Endothelial cell of umbilical vein (primary cell): ENCODE results near the gene CLEC2B. TPM values are rescaled to one million over a fixed set of nuclear protein-coding genes. Genes with fewer than 3 reads are reported as not detected.

Experiments used
- BruUV-seq: library from RNA; stranded (reverse); fragments of 400-500 nt; replicated peaks from 2 replicates; lab custom pipeline; 2021; lab: Mats Ljungman, UMichigan
- CTCF ChIA-PET: fragments of 300-600, 350-600 bp; sonication (Branson Sonifier 250); formaldehyde crosslinking; loops from one replicate; lab custom pipeline; 2021; ENCODE audit warnings: antibody characterized with exemption, inconsistent platforms; lab: Charles Lee
- POLR2A ChIA-PET: fragments of 300-600, 350-600 bp; sonication (Branson Sonifier 250); formaldehyde crosslinking; loops from one replicate; lab custom pipeline; 2021; ENCODE audit warnings: antibody characterized with exemption, inconsistent platforms; lab: Charles Lee
- DNase-seq: peaks from one replicate; pipeline ENCODE4 v3.0.0-alpha.2; 2011; ENCODE audit warnings: low read depth, low spot score
- FAIRE-seq: peaks from 2 replicates; lab custom pipeline; 2011; peaks lifted over from hg19 to GRCh38; lab: Jason Lieb, UNC
- H2AFZ ChIP-seq: 2 replicates; pipeline ENCODE4 v1.6.0; 2012; ENCODE audit warnings: low read depth, low read length, control low read depth, inconsistent platforms
- H3K27ac ChIP-seq: 2 replicates; pipeline ENCODE4 v1.5.1; 2011; ENCODE audit warnings: low read depth, mild to moderate bottlenecking, control low read depth, low read length, moderate library complexity; ENCODE audit not compliant: insufficient read depth
- H3K27me3 ChIP-seq, 2 experiments: 2 replicates each; pipeline versions ENCODE4 v1.6.0 to v1.6.1; 2011; ENCODE audit warnings: low read length in 2 of 2, mixed read lengths in 1 of 2; ENCODE audit not compliant: control insufficient read depth in 2 of 2, insufficient read depth in 2 of 2
- H3K36me3 ChIP-seq, 2 experiments: 2 replicates in 1 of 2; 3 replicates in 1 of 2; pipeline ENCODE4 v1.5.1; 2011; ENCODE audit warnings: low read length in 2 of 2, mild to moderate bottlenecking in 1 of 2, moderate library complexity in 1 of 2; ENCODE audit not compliant: control insufficient read depth in 2 of 2, insufficient read depth in 2 of 2; ENCODE audit errors: extremely low read depth in 1 of 2
- H3K4me1 ChIP-seq: 3 replicates; pipeline ENCODE4 v1.5.1; 2011; ENCODE audit warnings: mild to moderate bottlenecking, low read length; ENCODE audit not compliant: control insufficient read depth, insufficient read depth; ENCODE audit errors: extremely low read depth
- H3K4me2 ChIP-seq: 2 replicates; pipeline ENCODE4 v1.6.1; 2011; ENCODE audit warnings: low read length, control low read depth, mixed read lengths; ENCODE audit not compliant: insufficient read depth
- H3K4me3 ChIP-seq, 3 experiments: fragments of 200-600 bp in 1 of 3; sonication (generic), shearing (Covaris generic) in 1 of 3; replicated peaks in 1 of 3; 2 replicates each; pipeline ENCODE4 v1.5.1; 2011 to 2016; ENCODE audit warnings: control low read depth in 3 of 3, low read length in 3 of 3, mild to moderate bottlenecking in 2 of 3, inconsistent platforms in 1 of 3, low read depth in 1 of 3, moderate library complexity in 1 of 3; ENCODE audit not compliant: insufficient read depth in 1 of 3
- H3K79me2 ChIP-seq: 2 replicates; pipeline ENCODE4 v1.6.0; 2012; ENCODE audit warnings: low read length, inconsistent platforms; ENCODE audit not compliant: control insufficient read depth, insufficient read depth
- H3K9ac ChIP-seq: replicated peaks from 2 replicates; pipeline ENCODE3; 2011; ENCODE audit warnings: low read length, control low read depth; ENCODE audit not compliant: insufficient read depth; ENCODE audit errors: extremely low read depth
- H3K9me1 ChIP-seq: replicated peaks from 3 replicates; pipeline ENCODE4 v1.6.0; 2011; ENCODE audit warnings: mild to moderate bottlenecking, low read length; ENCODE audit not compliant: control insufficient read depth, insufficient read depth; ENCODE audit errors: extremely low read depth
- H3K9me3 ChIP-seq: replicated peaks from 2 replicates; pipeline ENCODE4 v1.5.1; 2012; ENCODE audit warnings: low read length, inconsistent platforms; ENCODE audit not compliant: control insufficient read depth, insufficient read depth
- H4K20me1 ChIP-seq: replicated peaks from 2 replicates; pipeline ENCODE3; 2011; ENCODE audit warnings: mild to moderate bottlenecking, low read length; ENCODE audit not compliant: control insufficient read depth, insufficient read depth; ENCODE audit errors: extremely low read depth
- EZH2 ChIP-seq: IDR thresholded peaks from 2 replicates; pipeline ENCODE4 v1.6.1; 2012; ENCODE audit warnings: borderline replicate concordance, low read depth, mild to moderate bottlenecking, moderate library complexity, low read length, inconsistent platforms; ENCODE audit not compliant: severe bottlenecking
- FOS ChIP-seq: IDR thresholded peaks from 2 replicates; pipeline ENCODE4 v1.6.1; 2011; ENCODE audit warnings: mild to moderate bottlenecking, low read length, moderate library complexity, borderline replicate concordance; ENCODE audit not compliant: insufficient read depth
- GATA2 ChIP-seq: IDR thresholded peaks from 2 replicates; pipeline ENCODE4 v1.7.0; 2011; ENCODE audit warnings: low read depth, mild to moderate bottlenecking, moderate library complexity, mixed read lengths, low read length; ENCODE audit not compliant: insufficient read length, insufficient read depth
- JUN ChIP-seq: IDR thresholded peaks from 2 replicates; pipeline ENCODE4 v1.6.1; 2011; ENCODE audit warnings: borderline replicate concordance, low read depth; ENCODE audit not compliant: insufficient read length, insufficient read depth
- MYC ChIP-seq: IDR thresholded peaks from one replicate; pipeline ENCODE4 v1.6.1; 2011; ENCODE audit warnings: mild to moderate bottlenecking, low read depth, low read length
- POLR2A ChIP-seq: IDR thresholded peaks from 2 replicates; pipeline ENCODE4 v1.6.1; 2012; ENCODE audit warnings: low read depth, mild to moderate bottlenecking, control low read depth, low read length
- POLR2AphosphoS5 ChIP-seq: IDR thresholded peaks from 2 replicates; pipeline ENCODE4 v1.6.1; 2012; ENCODE audit warnings: low read depth, mild to moderate bottlenecking, control low read depth, low read length, moderate library complexity; ENCODE audit not compliant: insufficient read depth
- dilution Hi-C: fragments of 300-500 bp; cut with MboI; formaldehyde crosslinking; loops from one replicate; pipeline ENCODE4 v1.15.0; 2019; ENCODE audit warnings: low sequenced_read_pairs; ENCODE audit not compliant: extremely low pct_ligation_motif_present
- intact Hi-C: fragments of 100-400 bp; cut with micrococcal nuclease; formaldehyde crosslinking; loops from one replicate; pipeline ENCODE4 v1.10.0; 2022
- polyA plus RNA-seq, 4 experiments: library from polyadenylated mRNA; depleted of rRNA in 3 of 4; stranded (reverse) in 3 of 4; unstranded in 1 of 4; fragments of >200 nt; gene quantifications; 2 replicates each; pipeline versions ENCODE4 v1.2.1 to v1.2.3, GENCODE V29; 2011 to 2012; ENCODE audit warnings: missing spikeins in 1 of 4
- total RNA-seq: library from RNA; stranded (reverse); gene quantifications from 2 replicates; pipeline ENCODE4 v1.2.3, GENCODE V29; 2021
- TF ChIP-seq, protein P1 (sequence below), 2 donors: IDR thresholded peaks; 1 replicate in 1 of 2; 2 replicates in 1 of 2; pipeline ENCODE4 v1.5.1; 2011; ENCODE audit warnings: low read length in 2 of 2, mild to moderate bottlenecking in 2 of 2, moderate library complexity in 2 of 2, control low read depth in 1 of 2, inconsistent platforms in 1 of 2, low read depth in 1 of 2; ENCODE audit not compliant: insufficient read depth in 1 of 2; ENCODE audit errors: extremely low read depth in 1 of 2
- TF ChIP-seq, protein P2 (sequence below): IDR thresholded peaks from 2 replicates; pipeline ENCODE4 v1.6.1; 2011; ENCODE audit not compliant: insufficient read depth, insufficient read length

Gene CLEC2B
- total and polyA plus RNA-seq, 2 donors (not counting 3 experiments of a cell fraction or from before 2014, with no cell fraction given): 6.7 to 18.3 TPM

DNA sequence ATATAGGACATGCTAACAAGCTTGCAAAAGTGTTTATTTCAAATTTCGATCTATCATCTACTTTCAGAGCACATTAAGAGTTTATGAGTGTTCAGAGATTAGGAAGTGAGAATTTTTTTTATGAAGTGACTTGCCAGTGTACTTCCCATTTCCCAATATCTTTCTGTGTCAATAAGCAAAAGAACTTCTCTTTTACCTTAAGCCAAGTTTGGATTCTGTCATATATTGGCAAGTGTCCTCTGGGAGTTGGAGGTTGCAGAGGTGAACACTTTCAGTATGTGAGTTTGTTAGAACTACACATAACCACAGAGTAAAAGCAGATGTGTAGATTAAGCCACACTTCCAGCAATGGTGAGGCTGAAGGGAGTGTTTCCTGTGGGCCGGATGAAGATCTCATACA is 58.5 kb downstream of the CLEC2B start:
- DNase-seq (no peak), FAIRE-seq (no peak)
- Histone ChIP-seq H2AFZ (peak overlapping the region; percentile 11), H3K9me1 (no peaks in the 10 kb centered on the region), H3K9me3 (no peaks in the 10 kb centered on the region), H3K4me3 (no peak overlapping the region), H3K27me3 (no peaks in the 10 kb centered on the region), H3K36me3 (no peaks in the 10 kb centered on the region), H3K27ac (no peak overlapping the region), H3K79me2 (no peaks in the 10 kb centered on the region), H3K4me2 (no peak overlapping the region), H3K4me1 (no peaks in the 10 kb centered on the region), H4K20me1 (no peaks in the 10 kb centered on the region), H3K9ac (no peak overlapping the region)
- ChIA-PET POLR2A (no interaction called here), CTCF (interaction anchor here (1.1 to 7.9 kb wide), 2 partner anchors 60 to 130 kb away, joined by 3 to 62 read pairs; no protein-coding TSS in a partner anchor)
- TF ChIP-seq JUN (no peak), POLR2AphosphoS5 (no peak), EZH2 (no peak), FOS (no peak), POLR2A (no peak), MYC (no peak), GATA2 (no peak)
- TF ChIP-seq, protein P1, sequence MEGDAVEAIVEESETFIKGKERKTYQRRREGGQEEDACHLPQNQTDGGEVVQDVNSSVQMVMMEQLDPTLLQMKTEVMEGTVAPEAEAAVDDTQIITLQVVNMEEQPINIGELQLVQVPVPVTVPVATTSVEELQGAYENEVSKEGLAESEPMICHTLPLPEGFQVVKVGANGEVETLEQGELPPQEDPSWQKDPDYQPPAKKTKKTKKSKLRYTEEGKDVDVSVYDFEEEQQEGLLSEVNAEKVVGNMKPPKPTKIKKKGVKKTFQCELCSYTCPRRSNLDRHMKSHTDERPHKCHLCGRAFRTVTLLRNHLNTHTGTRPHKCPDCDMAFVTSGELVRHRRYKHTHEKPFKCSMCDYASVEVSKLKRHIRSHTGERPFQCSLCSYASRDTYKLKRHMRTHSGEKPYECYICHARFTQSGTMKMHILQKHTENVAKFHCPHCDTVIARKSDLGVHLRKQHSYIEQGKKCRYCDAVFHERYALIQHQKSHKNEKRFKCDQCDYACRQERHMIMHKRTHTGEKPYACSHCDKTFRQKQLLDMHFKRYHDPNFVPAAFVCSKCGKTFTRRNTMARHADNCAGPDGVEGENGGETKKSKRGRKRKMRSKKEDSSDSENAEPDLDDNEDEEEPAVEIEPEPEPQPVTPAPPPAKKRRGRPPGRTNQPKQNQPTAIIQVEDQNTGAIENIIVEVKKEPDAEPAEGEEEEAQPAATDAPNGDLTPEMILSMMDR (IDR thresholded peaks at IDR 0.05; ENCODE audit: extremely low read depth in 1 of 2, insufficient read depth in 1 of 2, low read depth in 1 of 2, low read length in 2 of 2): no peak
- TF ChIP-seq, protein P2, sequence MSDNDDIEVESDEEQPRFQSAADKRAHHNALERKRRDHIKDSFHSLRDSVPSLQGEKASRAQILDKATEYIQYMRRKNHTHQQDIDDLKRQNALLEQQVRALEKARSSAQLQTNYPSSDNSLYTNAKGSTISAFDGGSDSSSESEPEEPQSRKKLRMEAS: no peak
- dilution Hi-C loops (no loop called here), intact Hi-C loops (no loop called here)
- BruUV-seq: no TSS peak
